DMS153 (cell line): Measurements from ENCODE around the gene FXYD6.

ENCODE experiments used
- DNase-seq: peaks from one replicate; lab custom pipeline; 2025; lab: John Stamatoyannopoulos, UW

FXYD6 gene

GRCh38 chr11:117910525-117910924, 34.1 kb upstream of the FXYD6 start:
- DNase-seq: no peak

- no peak for DNase-seq
Measured at GRCh38 chr11:117909611-117910382, 33.3 kb upstream of the FXYD6 start.

GRCh38 chr11:117908959-117909610, 32.6 kb upstream of the FXYD6 start:
- no peak for DNase-seq

- no peak for DNase-seq
Measured at GRCh38 chr11:117908109-117908895, 31.8 kb upstream of the FXYD6 start.

- peak; percentile 97 for DNase-seq
Measured at GRCh38 chr11:117907276-117908108, 31.0 kb upstream of the FXYD6 start.

GRCh38 chr11:117906710-117907109, 30.3 kb upstream of the FXYD6 start:
- DNase-seq: no peak

- no peak for DNase-seq
Measured at GRCh38 chr11:117906126-117906525, 29.7 kb upstream of the FXYD6 start.

- no peak for DNase-seq
Measured at GRCh38 chr11:117905524-117905923, 29.1 kb upstream of the FXYD6 start.

- DNase-seq: no peak
Measured at GRCh38 chr11:117903505-117904382, 27.3 kb upstream of the FXYD6 start.

GRCh38 chr11:117902001-117902845, 25.8 kb upstream of the FXYD6 start:
- no peak for DNase-seq

- DNase-seq: no peak
Measured at GRCh38 chr11:117901601-117902000, 25.1 kb upstream of the FXYD6 start.

GRCh38 chr11:117900720-117901440, 24.4 kb upstream of the FXYD6 start:
- no peak for DNase-seq

- DNase-seq: no peak
Measured at GRCh38 chr11:117900121-117900648, 23.7 kb upstream of the FXYD6 start.

GRCh38 chr11:117898059-117898458, 21.6 kb upstream of the FXYD6 start:
- no peak for DNase-seq

GRCh38 chr11:117892651-117893050, 16.2 kb upstream of the FXYD6 start:
- no peak for DNase-seq

GRCh38 chr11:117891362-117891761, 14.9 kb upstream of the FXYD6 start:
- no peak for DNase-seq

GRCh38 chr11:117888139-117888566, 11.7 kb upstream of the FXYD6 start:
- DNase-seq: no peak

GRCh38 chr11:117887431-117888138, 11.1 kb upstream of the FXYD6 start:
- no peak for DNase-seq
